ENCODE data around the gene GNG7. TPM values are rescaled to one million over a fixed set of nuclear protein-coding genes. Genes with fewer than 3 reads are reported as not detected.
"Not testable (repeated sequence)": the region's sequence is repeated elsewhere in the genome, so short reads cannot be mapped to it uniquely, and the experiment has no call there.

Gene GNG7
- total RNA-seq, 1 experiment from 2014 or later: 1.1 TPM

GRCh38 chr19:2573916-2574315, 128.6 kb downstream of the GNG7 start:
- TF ChIP-seq EZH2phosphoT487 (IDR thresholded peaks at IDR 0.05; ENCODE audit: borderline replicate concordance, low read length) (no peak), EZH2 (IDR thresholded peaks at IDR 0.05; ENCODE audit: low read length, unreplicated experiment) (no peak)
- TF ChIP-seq, protein P1, sequence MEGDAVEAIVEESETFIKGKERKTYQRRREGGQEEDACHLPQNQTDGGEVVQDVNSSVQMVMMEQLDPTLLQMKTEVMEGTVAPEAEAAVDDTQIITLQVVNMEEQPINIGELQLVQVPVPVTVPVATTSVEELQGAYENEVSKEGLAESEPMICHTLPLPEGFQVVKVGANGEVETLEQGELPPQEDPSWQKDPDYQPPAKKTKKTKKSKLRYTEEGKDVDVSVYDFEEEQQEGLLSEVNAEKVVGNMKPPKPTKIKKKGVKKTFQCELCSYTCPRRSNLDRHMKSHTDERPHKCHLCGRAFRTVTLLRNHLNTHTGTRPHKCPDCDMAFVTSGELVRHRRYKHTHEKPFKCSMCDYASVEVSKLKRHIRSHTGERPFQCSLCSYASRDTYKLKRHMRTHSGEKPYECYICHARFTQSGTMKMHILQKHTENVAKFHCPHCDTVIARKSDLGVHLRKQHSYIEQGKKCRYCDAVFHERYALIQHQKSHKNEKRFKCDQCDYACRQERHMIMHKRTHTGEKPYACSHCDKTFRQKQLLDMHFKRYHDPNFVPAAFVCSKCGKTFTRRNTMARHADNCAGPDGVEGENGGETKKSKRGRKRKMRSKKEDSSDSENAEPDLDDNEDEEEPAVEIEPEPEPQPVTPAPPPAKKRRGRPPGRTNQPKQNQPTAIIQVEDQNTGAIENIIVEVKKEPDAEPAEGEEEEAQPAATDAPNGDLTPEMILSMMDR (conservative IDR thresholded peaks at IDR 0.05; ENCODE audit: low read depth, low read length): no peak
- H3K27ac ChIP-seq (ENCODE audit: low read length): no peak overlapping the region

DNA sequence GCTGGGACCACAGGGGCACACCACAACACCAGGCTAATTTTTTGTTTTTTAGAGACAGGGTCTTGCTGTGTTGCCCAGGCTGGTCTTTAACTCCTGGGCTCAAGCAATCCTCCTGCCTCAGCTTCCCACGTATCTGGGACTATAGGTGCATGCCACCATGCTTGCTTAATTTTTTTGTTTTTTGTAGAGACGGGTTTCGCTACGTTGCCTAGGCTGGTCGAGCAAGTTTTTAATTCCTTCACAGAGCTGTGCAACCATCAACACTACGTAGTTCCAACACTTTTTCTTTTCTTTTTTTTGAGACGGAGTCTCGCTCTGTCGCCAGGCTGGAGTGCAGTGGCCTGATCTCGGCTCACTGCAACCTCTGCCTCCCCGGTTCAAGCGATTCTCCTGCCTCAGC, 130.3 kb downstream of the GNG7 start:
- H3K79me2 ChIP-seq (ENCODE audit: low read length); H3K4me3 ChIP-seq (ENCODE audit: low read length); POLR2A ChIA-PET (ENCODE audit: unreplicated experiment); H3K27me3 ChIP-seq (ENCODE audit: low read length); CTCF ChIA-PET; intact Hi-C loops (cut with micrococcal nuclease); H3K4me1 ChIP-seq (ENCODE audit: insufficient read depth, low read length); DNase-seq; H4K20me1 ChIP-seq (ENCODE audit: low read length); H3K9me3 ChIP-seq (ENCODE audit: low read length); H3K36me3 ChIP-seq (ENCODE audit: low read depth, low read length); H3K9me2 ChIP-seq (replicated peaks; ENCODE audit: low read length); BruUV-seq (replicated peaks); H3K9ac ChIP-seq (ENCODE audit: low read length); ATAC-seq; H3K27ac ChIP-seq (ENCODE audit: low read length); H3F3A ChIP-seq (ENCODE audit: low read length, unreplicated experiment); H2AFZ ChIP-seq (ENCODE audit: low read length); H3K4me2 ChIP-seq (ENCODE audit: low read length): not testable (repeated sequence)

More at GRCh38 chr19:2573916-2574315, 128.6 kb downstream of the GNG7 start:
- Histone ChIP-seq H3K4me2 (ENCODE audit: low read length) (no peak overlapping the region), H3K36me3 (ENCODE audit: low read depth, low read length) (no peaks in the 10 kb centered on the region), H3K9me3 (ENCODE audit: low read length) (no peaks in the 10 kb centered on the region), H3K4me3 (ENCODE audit: low read length) (no peak overlapping the region), H3K27me3 (ENCODE audit: low read length) (no peaks in the 10 kb centered on the region), H3F3A (ENCODE audit: low read length, unreplicated experiment) (peaks cover 4% of the 10 kb centered on the region), H3K79me2 (ENCODE audit: low read length) (no peaks in the 10 kb centered on the region), H4K20me1 (ENCODE audit: low read length) (no peaks in the 10 kb centered on the region), H3K4me1 (ENCODE audit: insufficient read depth, low read length) (peaks cover 21% of the 10 kb centered on the region), H3K9ac (ENCODE audit: low read length) (no peak overlapping the region), H3K9me2 (replicated peaks; ENCODE audit: low read length) (no peaks in the 10 kb centered on the region), H2AFZ (ENCODE audit: low read length) (no peak overlapping the region)
- no peak for ATAC-seq
- ChIA-PET POLR2A (ENCODE audit: unreplicated experiment) (no interaction called here), CTCF (no interaction called here)
- intact Hi-C loops (cut with micrococcal nuclease): no loop called here
- no peak for DNase-seq
- BruUV-seq (replicated peaks): no TSS peak

GRCh38 chr19:2569596-2570465, 132.7 kb downstream of the GNG7 start:
- no peaks in the 10 kb centered on the region for H3K4me1 ChIP-seq (ENCODE audit: insufficient read depth, low read length)
- BruUV-seq (replicated peaks): no TSS peak
- H3K79me2 ChIP-seq (ENCODE audit: low read length): no peaks in the 10 kb centered on the region
- no peaks in the 10 kb centered on the region for H3K36me3 ChIP-seq (ENCODE audit: low read depth, low read length)
- H2AFZ ChIP-seq (ENCODE audit: low read length): no peak overlapping the region
- no peaks in the 10 kb centered on the region for H3K27me3 ChIP-seq (ENCODE audit: low read length)
- ATAC-seq: no peak
- intact Hi-C loops (cut with micrococcal nuclease): no loop called here
- TF ChIP-seq, protein P1 (conservative IDR thresholded peaks at IDR 0.05; ENCODE audit: low read depth, low read length): no peak
- no peak for TF ChIP-seq EZH2 (IDR thresholded peaks at IDR 0.05; ENCODE audit: low read length, unreplicated experiment)
- no peak for TF ChIP-seq EZH2phosphoT487 (IDR thresholded peaks at IDR 0.05; ENCODE audit: borderline replicate concordance, low read length)
- H3K9me3 ChIP-seq (ENCODE audit: low read length): no peaks in the 10 kb centered on the region
- no peak overlapping the region for H3K9ac ChIP-seq (ENCODE audit: low read length)
- H4K20me1 ChIP-seq (ENCODE audit: low read length): no peaks in the 10 kb centered on the region
- H3F3A ChIP-seq (ENCODE audit: low read length, unreplicated experiment): no peaks in the 10 kb centered on the region
- ChIA-PET CTCF (interaction anchor here (0.6 kb wide), 1 partner anchor 94 kb away, joined by 10 read pairs; the partner anchor contains the start of gene GADD45B), POLR2A (ENCODE audit: unreplicated experiment) (no interaction called here)
- H3K9me2 ChIP-seq (replicated peaks; ENCODE audit: low read length): no peaks in the 10 kb centered on the region
- no peak for DNase-seq
- H3K4me3 ChIP-seq (ENCODE audit: low read length): no peak overlapping the region
- H3K27ac ChIP-seq (ENCODE audit: low read length): no peak overlapping the region
- no peak overlapping the region for H3K4me2 ChIP-seq (ENCODE audit: low read length)
